ENCODE results near the gene PLD1. TPM values are rescaled to one million over a fixed set of nuclear protein-coding genes. Genes with fewer than 3 reads are reported as not detected.
A peak's percentile ranks its signal among the peaks of the same experiment; 100 is the strongest.

Gene PLD1
- total RNA-seq, 1 donor from 2014 or later = 59.5 TPM

- Histone ChIP-seq H3K27me3 (ENCODE audit: low read depth) (no peaks in the 10 kb centered on the region), H3K4me3 (no peak overlapping the region), H3K4me1 (peaks cover 32% of the 10 kb centered on the region), H3K36me3 (no peaks in the 10 kb centered on the region), H3K9me3 (replicated peaks) (no peaks in the 10 kb centered on the region), H3K27ac (replicated peaks) (peak overlapping the region; percentile 27)
- TF ChIP-seq, protein P1, sequence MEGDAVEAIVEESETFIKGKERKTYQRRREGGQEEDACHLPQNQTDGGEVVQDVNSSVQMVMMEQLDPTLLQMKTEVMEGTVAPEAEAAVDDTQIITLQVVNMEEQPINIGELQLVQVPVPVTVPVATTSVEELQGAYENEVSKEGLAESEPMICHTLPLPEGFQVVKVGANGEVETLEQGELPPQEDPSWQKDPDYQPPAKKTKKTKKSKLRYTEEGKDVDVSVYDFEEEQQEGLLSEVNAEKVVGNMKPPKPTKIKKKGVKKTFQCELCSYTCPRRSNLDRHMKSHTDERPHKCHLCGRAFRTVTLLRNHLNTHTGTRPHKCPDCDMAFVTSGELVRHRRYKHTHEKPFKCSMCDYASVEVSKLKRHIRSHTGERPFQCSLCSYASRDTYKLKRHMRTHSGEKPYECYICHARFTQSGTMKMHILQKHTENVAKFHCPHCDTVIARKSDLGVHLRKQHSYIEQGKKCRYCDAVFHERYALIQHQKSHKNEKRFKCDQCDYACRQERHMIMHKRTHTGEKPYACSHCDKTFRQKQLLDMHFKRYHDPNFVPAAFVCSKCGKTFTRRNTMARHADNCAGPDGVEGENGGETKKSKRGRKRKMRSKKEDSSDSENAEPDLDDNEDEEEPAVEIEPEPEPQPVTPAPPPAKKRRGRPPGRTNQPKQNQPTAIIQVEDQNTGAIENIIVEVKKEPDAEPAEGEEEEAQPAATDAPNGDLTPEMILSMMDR (IDR thresholded peaks at IDR 0.05; ENCODE audit: borderline replicate concordance) = no peak
- no peak for DNase-seq
- intact Hi-C loops (cut with micrococcal nuclease) = no loop called here
Observed at GRCh38 chr3:171791692-171792076, 18.6 kb downstream of the PLD1 start.

DNA sequence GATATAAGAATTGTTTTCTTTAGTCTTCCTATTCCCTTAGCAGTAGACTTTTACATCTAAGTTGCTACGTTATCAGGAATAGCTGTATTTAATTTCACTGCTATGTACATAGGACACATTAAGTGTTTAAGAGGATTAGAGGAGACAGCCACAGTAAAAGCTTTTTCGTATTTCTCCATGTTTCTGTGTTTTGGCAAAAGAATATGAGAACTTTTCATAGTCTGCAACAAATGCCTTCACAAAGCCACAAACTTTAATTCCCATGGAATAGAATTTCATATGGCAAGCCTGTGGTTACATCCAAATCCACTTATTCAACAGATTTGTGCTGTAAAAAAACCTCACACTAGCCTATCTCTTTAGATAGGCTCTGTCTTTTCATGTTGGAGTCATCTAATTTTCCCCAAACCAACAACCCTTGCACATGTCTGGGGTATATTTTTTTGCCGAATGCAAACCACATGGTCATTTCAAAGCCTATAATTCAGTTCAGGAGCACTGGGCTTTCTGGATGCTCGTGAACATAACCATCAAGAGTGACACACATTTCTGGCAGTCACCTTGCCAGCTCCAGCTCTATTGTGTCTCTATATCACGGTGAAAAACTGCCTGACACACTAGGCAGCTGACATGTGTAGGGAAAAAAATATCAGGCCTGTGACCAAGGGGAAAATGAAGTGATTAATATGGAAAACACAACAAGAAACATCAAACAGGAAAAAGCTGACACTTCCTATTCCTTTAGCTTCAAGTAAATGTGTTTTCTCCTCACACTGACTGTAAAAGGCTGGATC lies 19.2 kb downstream of the PLD1 start:
- no peak for DNase-seq
- peak overlapping the region; percentile 27 for H3K27ac ChIP-seq (replicated peaks)
- H3K36me3 ChIP-seq = no peaks in the 10 kb centered on the region
- no peaks in the 10 kb centered on the region for H3K27me3 ChIP-seq (ENCODE audit: low read depth)
- intact Hi-C loops (cut with micrococcal nuclease) = no loop called here
- H3K4me1 ChIP-seq = peaks cover 32% of the 10 kb centered on the region
- no peaks in the 10 kb centered on the region for H3K9me3 ChIP-seq (replicated peaks)
- TF ChIP-seq, protein P1 (IDR thresholded peaks at IDR 0.05; ENCODE audit: borderline replicate concordance) = no peak
- H3K4me3 ChIP-seq = no peak overlapping the region

DNA sequence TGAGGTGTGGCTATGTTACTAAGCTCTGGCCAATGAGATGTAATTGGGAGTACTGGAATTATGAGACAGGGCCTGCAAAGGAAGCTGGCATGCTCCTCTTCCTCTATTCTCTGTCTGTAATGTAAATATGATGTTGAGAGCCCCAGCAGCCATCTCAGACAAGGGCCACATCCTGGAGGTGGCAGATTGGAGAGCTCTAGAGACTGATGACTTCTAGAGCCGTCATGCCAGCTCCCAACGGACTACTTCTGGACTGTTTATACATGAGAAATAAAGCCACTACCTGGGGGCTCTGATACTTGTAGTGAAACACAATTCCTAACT lies 19.7 kb downstream of the PLD1 start:
- Histone ChIP-seq H3K27me3 (ENCODE audit: low read depth) (no peaks in the 10 kb centered on the region), H3K36me3 (no peaks in the 10 kb centered on the region), H3K9me3 (replicated peaks) (no peaks in the 10 kb centered on the region), H3K27ac (replicated peaks) (no peak overlapping the region), H3K4me1 (peaks cover 32% of the 10 kb centered on the region), H3K4me3 (no peak overlapping the region)
- DNase-seq = no peak
- intact Hi-C loops (cut with micrococcal nuclease) = no loop called here
- TF ChIP-seq, protein P1 (IDR thresholded peaks at IDR 0.05; ENCODE audit: borderline replicate concordance) = no peak

DNA sequence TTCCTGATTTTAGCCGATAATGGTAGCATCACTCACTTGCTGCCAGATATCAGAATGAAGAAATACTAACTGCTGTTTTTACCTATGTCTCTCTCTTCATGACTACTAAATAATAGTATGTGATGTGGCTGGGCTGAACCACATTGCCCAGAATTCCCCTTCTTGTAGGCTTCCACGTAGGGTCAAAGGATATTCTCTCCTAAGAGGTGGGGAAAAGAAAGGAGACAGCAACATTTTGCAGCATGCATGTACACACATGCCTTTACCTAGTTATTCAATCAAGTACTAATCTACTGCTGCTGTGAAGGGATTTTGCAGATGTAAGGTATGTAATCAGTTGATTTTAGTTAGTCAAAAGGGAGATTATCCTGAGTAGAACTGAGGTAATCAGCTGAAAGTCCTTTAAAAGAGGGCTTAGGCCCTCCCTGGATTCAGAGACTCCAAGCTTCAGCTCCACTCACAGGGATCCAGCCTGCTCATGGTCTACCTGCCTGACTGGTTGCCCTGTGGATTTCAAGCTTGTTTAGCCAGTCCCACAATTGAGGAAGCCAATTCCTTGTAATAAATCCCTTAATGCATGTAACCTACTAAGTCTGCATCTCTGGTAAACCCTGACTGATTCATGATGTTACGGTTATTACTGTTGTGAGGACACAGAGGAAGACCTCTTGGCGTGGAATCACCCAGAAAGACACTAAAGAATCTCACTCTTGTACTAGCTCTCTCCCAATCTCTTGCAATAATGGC lies 20.4 kb downstream of the PLD1 start:
- intact Hi-C loops (cut with micrococcal nuclease) = no loop called here
- Histone ChIP-seq H3K27ac (replicated peaks) (no peak overlapping the region), H3K4me1 (peaks cover 32% of the 10 kb centered on the region), H3K4me3 (no peak overlapping the region), H3K27me3 (ENCODE audit: low read depth) (no peaks in the 10 kb centered on the region), H3K36me3 (no peaks in the 10 kb centered on the region), H3K9me3 (replicated peaks) (no peaks in the 10 kb centered on the region)
- TF ChIP-seq, protein P1 (IDR thresholded peaks at IDR 0.05; ENCODE audit: borderline replicate concordance) = no peak
- DNase-seq = no peak

GRCh38 chr3:171788546-171789351 lies 21.5 kb downstream of the PLD1 start:
- no peak for DNase-seq
- intact Hi-C loops (cut with micrococcal nuclease) = no loop called here
- H3K4me3 ChIP-seq = no peak overlapping the region
- H3K36me3 ChIP-seq = no peaks in the 10 kb centered on the region
- H3K9me3 ChIP-seq (replicated peaks) = no peaks in the 10 kb centered on the region
- TF ChIP-seq, protein P1 (IDR thresholded peaks at IDR 0.05; ENCODE audit: borderline replicate concordance) = no peak
- no peaks in the 10 kb centered on the region for H3K27me3 ChIP-seq (ENCODE audit: low read depth)
- H3K4me1 ChIP-seq = peaks cover 32% of the 10 kb centered on the region
- peak overlapping the region; percentile 14 for H3K27ac ChIP-seq (replicated peaks)
